Sigmoid colon (tissue), 7 donors: ENCODE results near the gene PRR3. TPM values are rescaled to one million over a fixed set of nuclear protein-coding genes. Genes with fewer than 3 reads are reported as not detected.

ENCODE experiments used
- DNase-seq: peaks from one replicate; pipeline ENCODE4 v3.0.0-alpha.2; 2019
- H3K27ac ChIP-seq, 4 donors: fragments of 200-600 bp; sonication (generic); one replicate each; pipeline ENCODE4 v1.5.1; 2016 to 2019; ENCODE audit warnings: mild to moderate bottlenecking in 1 of 4
- H3K27me3 ChIP-seq, 3 donors: fragments of 200-600 bp; sonication (generic); one replicate each; pipeline ENCODE4 v1.5.1; 2019; ENCODE audit warnings: mild to moderate bottlenecking in 1 of 3
- H3K36me3 ChIP-seq, 4 donors: fragments of 200-600 bp; sonication (generic); one replicate each; pipeline ENCODE4 v1.5.1; 2016 to 2019
- H3K4me1 ChIP-seq, 4 donors: fragments of 200-600 bp; sonication (generic); one replicate each; pipeline ENCODE4 v1.5.1; 2017 to 2019
- H3K4me3 ChIP-seq, 4 donors: fragments of 200-600 bp; sonication (generic); one replicate each; pipeline ENCODE4 v1.5.1; 2017 to 2019; ENCODE audit warnings: mild to moderate bottlenecking in 2 of 4, moderate library complexity in 1 of 4
- H3K9me3 ChIP-seq, 4 donors: fragments of 200-600 bp in 3 of 4; sonication (generic) in 3 of 4; one replicate each; pipeline versions ENCODE4 v1.5.1 to v1.6.1; 2013 to 2019
- EP300 ChIP-seq, 4 donors: sonication (generic); formaldehyde crosslinking; IDR thresholded peaks; one replicate each; pipeline ENCODE4 v1.6.1; 2017; ENCODE audit warnings: antibody characterized with exemption in 4 of 4
- POLR2A ChIP-seq, 2 donors: fragments of 450-650 bp; IDR thresholded peaks; one replicate each; pipeline ENCODE4 v1.6.1; 2016; ENCODE audit warnings: antibody characterized with exemption in 2 of 2, mild to moderate bottlenecking in 2 of 2, moderate library complexity in 2 of 2
- POLR2AphosphoS5 ChIP-seq, 4 donors: sonication (generic); formaldehyde crosslinking; IDR thresholded peaks; one replicate each; pipeline ENCODE4 v1.6.1; 2017; ENCODE audit warnings: antibody characterized with exemption in 4 of 4
- WGBS, 2 donors: extraction: QIAGEN DNeasy Blood & Tissue Kit; methylation state at CpG; one replicate each; pipeline ENCODE4 v1.1.7; 2013; 5-methylcytosine and 5-hydroxymethylcytosine counted together
- intact Hi-C: fragments of 100-400 bp; cut with DNase I; formaldehyde crosslinking; loops from one replicate; pipeline ENCODE4 v1.15.1; 2023
- polyA plus RNA-seq, 3 donors: library from polyadenylated mRNA; stranded (reverse); fragments of 200-250 nt; gene quantifications; one replicate each; pipeline ENCODE4 v1.2.3, GENCODE V29; 2013
- total RNA-seq, 4 donors: library from RNA; depleted of rRNA; stranded (reverse); fragments of >200 nt; gene quantifications; one replicate each; pipeline ENCODE4 v1.1.0, GENCODE V29; 2016
- TF ChIP-seq, protein P1 (sequence below), 4 experiments: fragments of 450-650 bp in 3 of 4; fragments of 200-600 bp in 1 of 4; IDR thresholded peaks; one replicate each; pipeline ENCODE4 v1.5.1; 2016 to 2019; ENCODE audit warnings: antibody characterized with exemption in 4 of 4, mild to moderate bottlenecking in 3 of 4, moderate library complexity in 2 of 4
- donor health status: healthy with polysubstance abuse.
- donor health status: Bipolar disorder and iron deficiency.
- donor health status: healthy.

PRR3 gene
- total and polyA plus RNA-seq, 7 donors, result 2.8 to 21.1 (median 3.9) TPM

DNA sequence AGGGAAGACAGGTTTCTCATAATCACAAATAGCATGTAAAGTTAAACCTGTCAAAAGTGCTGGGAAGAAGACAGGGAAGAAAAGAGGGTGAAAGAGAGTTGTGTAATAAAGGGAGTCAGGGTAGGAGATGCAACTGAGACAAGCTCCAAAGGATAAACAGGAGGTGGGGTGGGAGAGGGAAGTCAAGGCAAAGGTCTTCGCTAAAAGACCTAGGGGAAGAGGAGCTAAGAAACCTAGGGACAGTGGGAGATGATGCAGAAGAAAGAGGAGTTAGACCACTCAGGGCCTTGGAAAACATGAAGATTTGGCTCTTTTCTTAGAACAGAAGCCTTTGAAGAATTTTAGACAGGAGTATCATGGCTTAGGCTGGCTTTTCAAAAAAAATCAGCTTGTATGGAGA, 7.0 kb downstream of the PRR3 start:
- intact Hi-C loops, result no loop called here
- Histone ChIP-seq H3K4me3 (no peak overlapping the region), H3K4me1 (no peaks in the 10 kb centered on the region), H3K27me3 (no peaks in the 10 kb centered on the region), H3K9me3 (no peaks in the 10 kb centered on the region), H3K27ac (no peak overlapping the region), H3K36me3 (peaks cover 0 to 18% (median 9%) of the 10 kb centered on the region in 4 donors)
- WGBS, 2 donors, result 94 to 99% methylated on average over 1 of the region's 1 CpG
- DNase-seq, result no peak
- TF ChIP-seq POLR2AphosphoS5 (IDR thresholded peaks at IDR 0.05), result no peak
- TF ChIP-seq EP300 (IDR thresholded peaks at IDR 0.05), result no peak
- no peak for TF ChIP-seq POLR2A (IDR thresholded peaks at IDR 0.05)
- TF ChIP-seq, protein P1, sequence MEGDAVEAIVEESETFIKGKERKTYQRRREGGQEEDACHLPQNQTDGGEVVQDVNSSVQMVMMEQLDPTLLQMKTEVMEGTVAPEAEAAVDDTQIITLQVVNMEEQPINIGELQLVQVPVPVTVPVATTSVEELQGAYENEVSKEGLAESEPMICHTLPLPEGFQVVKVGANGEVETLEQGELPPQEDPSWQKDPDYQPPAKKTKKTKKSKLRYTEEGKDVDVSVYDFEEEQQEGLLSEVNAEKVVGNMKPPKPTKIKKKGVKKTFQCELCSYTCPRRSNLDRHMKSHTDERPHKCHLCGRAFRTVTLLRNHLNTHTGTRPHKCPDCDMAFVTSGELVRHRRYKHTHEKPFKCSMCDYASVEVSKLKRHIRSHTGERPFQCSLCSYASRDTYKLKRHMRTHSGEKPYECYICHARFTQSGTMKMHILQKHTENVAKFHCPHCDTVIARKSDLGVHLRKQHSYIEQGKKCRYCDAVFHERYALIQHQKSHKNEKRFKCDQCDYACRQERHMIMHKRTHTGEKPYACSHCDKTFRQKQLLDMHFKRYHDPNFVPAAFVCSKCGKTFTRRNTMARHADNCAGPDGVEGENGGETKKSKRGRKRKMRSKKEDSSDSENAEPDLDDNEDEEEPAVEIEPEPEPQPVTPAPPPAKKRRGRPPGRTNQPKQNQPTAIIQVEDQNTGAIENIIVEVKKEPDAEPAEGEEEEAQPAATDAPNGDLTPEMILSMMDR (IDR thresholded peaks at IDR 0.05), result no peak

DNA sequence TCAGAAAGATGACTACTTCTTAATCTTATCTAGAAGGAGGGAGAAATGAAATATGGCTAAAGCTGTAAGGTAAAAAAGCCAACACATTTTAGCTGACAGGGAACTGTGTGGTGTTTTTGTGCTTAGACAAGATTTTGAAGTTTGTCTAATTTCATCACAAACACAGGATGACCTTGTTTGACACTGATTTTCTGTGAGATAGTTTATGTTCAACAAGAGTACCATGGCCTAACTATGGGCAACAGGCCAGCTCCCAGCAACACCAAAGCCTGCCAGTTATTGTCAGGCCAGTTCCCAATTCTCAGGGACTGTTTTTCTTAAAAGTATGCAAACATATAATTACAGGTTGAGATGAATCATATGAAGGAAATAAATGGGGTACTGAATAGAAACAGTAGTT, 8.7 kb downstream of the PRR3 start:
- DNase-seq, result no peak
- H3K36me3 ChIP-seq, result peaks cover 0 to 18% (median 9%) of the 10 kb centered on the region in 4 donors
- H3K4me3 ChIP-seq, result no peak overlapping the region
- H3K4me1 ChIP-seq, result peaks cover 0 to 11% (median 9%) of the 10 kb centered on the region in 4 donors
- H3K27me3 ChIP-seq, result no peaks in the 10 kb centered on the region
- intact Hi-C loops, result no loop called here
- TF ChIP-seq EP300 (IDR thresholded peaks at IDR 0.05), result no peak
- no peak for TF ChIP-seq POLR2A (IDR thresholded peaks at IDR 0.05)
- TF ChIP-seq, protein P1 (IDR thresholded peaks at IDR 0.05), result no peak
- no peaks in the 10 kb centered on the region for H3K9me3 ChIP-seq
- no peak overlapping the region for H3K27ac ChIP-seq

DNA sequence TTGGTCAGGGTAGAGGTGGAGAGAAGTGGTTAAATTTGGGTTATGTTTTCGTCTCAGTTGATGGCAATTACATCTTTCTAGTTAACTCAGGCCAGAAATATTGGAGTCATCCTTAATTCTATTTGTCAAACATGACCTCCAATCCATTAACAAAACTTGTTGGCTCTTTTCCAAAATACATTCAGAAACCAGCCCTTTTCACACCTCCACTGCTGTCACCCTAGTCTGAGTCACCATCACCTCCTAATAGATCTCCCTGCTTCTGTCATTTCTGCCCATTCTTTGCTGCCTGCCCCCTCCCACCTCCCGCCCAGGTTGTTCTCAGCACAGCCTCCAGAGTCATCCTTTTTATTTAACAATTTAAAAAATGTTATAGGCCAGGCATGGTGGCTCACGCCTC, 11.2 kb downstream of the PRR3 start:
- no peaks in the 10 kb centered on the region for H3K27me3 ChIP-seq
- peaks cover 0 to 2% (median 0%) of the 10 kb centered on the region in 4 donors for H3K36me3 ChIP-seq
- H3K9me3 ChIP-seq, result no peaks in the 10 kb centered on the region
- DNase-seq, result no peak
- H3K27ac ChIP-seq, result no peak overlapping the region
- intact Hi-C loops, result no loop called here
- peaks cover 0 to 27% (median 24%) of the 10 kb centered on the region in 4 donors for H3K4me1 ChIP-seq
- H3K4me3 ChIP-seq, result no peak overlapping the region
- TF ChIP-seq, protein P1 (IDR thresholded peaks at IDR 0.05), result no peak
- no peak for TF ChIP-seq POLR2A (IDR thresholded peaks at IDR 0.05)
- no peak for TF ChIP-seq EP300 (IDR thresholded peaks at IDR 0.05)
- no peak for TF ChIP-seq POLR2AphosphoS5 (IDR thresholded peaks at IDR 0.05)
- WGBS, 2 donors, result 61 to 73% methylated on average over 3 of the region's 3 CpGs

DNA sequence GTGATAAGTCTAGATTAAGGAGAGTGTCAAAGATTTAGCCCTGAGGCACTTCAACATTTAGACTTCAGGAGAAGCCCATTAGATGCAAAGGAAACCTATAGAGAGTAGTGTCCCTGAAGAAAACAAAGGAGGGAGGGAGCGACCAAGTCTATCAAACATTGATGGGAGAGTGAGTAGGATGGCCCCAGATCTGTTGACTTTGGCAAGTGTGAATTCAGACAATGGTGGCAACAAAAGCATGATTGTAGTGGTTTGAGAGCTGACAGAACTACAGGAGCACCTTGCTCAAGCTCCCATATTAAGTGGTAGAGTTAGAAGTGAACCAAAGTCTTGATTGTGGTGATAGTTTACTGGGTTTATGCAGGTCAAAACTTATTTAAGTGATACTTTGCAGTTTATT, 13.2 kb downstream of the PRR3 start:
- H3K36me3 ChIP-seq, result peaks cover 0 to under 1% (median 0%) of the 10 kb centered on the region in 4 donors
- no peaks in the 10 kb centered on the region for H3K9me3 ChIP-seq
- H3K4me1 ChIP-seq, result peaks cover 0 to 36% (median 30%) of the 10 kb centered on the region in 4 donors
- no peak for TF ChIP-seq POLR2AphosphoS5 (IDR thresholded peaks at IDR 0.05)
- no peak for TF ChIP-seq EP300 (IDR thresholded peaks at IDR 0.05)
- TF ChIP-seq, protein P1 (IDR thresholded peaks at IDR 0.05), result no peak
- TF ChIP-seq POLR2A (IDR thresholded peaks at IDR 0.05), result no peak
- no peak for DNase-seq
- WGBS, 2 donors, result 12 to 70% methylated on average over 1 of the region's 1 CpG
- H3K27ac ChIP-seq, result peak overlapping the region; percentile 84 to 91 (median 90)
- intact Hi-C loops, result loop anchor here (2.0 kb wide), 1 partner anchor 13 kb away; the partner anchor contains the start of genes GNL1 and PRR3
- H3K27me3 ChIP-seq, result no peaks in the 10 kb centered on the region
- H3K4me3 ChIP-seq, result peak overlapping the region; percentile 52 to 66 (median 62)

DNA sequence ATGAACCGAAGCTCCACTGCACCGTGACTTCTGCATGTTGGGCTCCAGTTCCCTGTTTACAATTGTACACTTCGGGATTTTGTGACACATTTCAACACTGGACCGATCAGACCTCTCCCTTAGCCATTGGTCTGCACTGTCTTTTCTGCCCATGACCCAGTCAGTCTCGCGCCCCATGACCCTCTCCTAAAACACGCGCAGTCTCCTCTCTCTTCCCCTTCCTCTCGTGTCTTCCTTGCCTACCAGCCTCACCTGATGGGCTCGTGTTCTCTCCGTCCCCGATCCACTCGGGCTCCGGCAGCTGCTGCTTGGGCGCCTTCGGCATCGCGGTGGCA, 13.6 kb downstream of the PRR3 start:
- H3K4me1 ChIP-seq, result peaks cover 0 to 38% (median 30%) of the 10 kb centered on the region in 4 donors
- intact Hi-C loops, result loop anchor here (2.0 kb wide), 1 partner anchor 14 kb away; the partner anchor contains the start of genes GNL1 and PRR3
- TF ChIP-seq POLR2AphosphoS5 (IDR thresholded peaks at IDR 0.05), result no peak
- TF ChIP-seq, protein P1 (IDR thresholded peaks at IDR 0.05), result no peak
- no peak for TF ChIP-seq POLR2A (IDR thresholded peaks at IDR 0.05)
- TF ChIP-seq EP300 (IDR thresholded peaks at IDR 0.05), result no peak
- WGBS, 2 donors, result 0 to 1% methylated on average over 18 of the region's 18 CpGs
- H3K9me3 ChIP-seq, result no peaks in the 10 kb centered on the region
- no peak for DNase-seq
- peak overlapping the region; percentile 84 to 91 (median 90) for H3K27ac ChIP-seq
- H3K27me3 ChIP-seq, result no peaks in the 10 kb centered on the region
- H3K36me3 ChIP-seq, result peaks cover 0 to 5% (median 0%) of the 10 kb centered on the region in 4 donors
- H3K4me3 ChIP-seq, result peak overlapping the region; percentile 52 to 66 (median 62)
